Measurements from ENCODE around the gene ELFN2. TPM values are rescaled to one million over a fixed set of nuclear protein-coding genes. Genes with fewer than 3 reads are reported as not detected.

The ELFN2 gene
- total RNA-seq, 1 experiment from 2014 or later = 0.34 TPM

- peak; percentile 77 for DNase-seq (ENCODE audit: low read depth, low spot score)
- in situ Hi-C loops (cut with HindIII; ENCODE audit: low pct_unique_long_range_greater_than_20kb, low sequenced_read_pairs) = no loop called here
Observed at GRCh38 chr22:37457093-37457893, 30.0 kb upstream of the ELFN2 start.

- no peak for DNase-seq (ENCODE audit: low read depth, low spot score)
- in situ Hi-C loops (cut with HindIII; ENCODE audit: low pct_unique_long_range_greater_than_20kb, low sequenced_read_pairs) = no loop called here
Observed at GRCh38 chr22:37456346-37456745, 29.1 kb upstream of the ELFN2 start.

GRCh38 chr22:37455896-37456295 lies 28.6 kb upstream of the ELFN2 start:
- no peak for DNase-seq (ENCODE audit: low read depth, low spot score)
- in situ Hi-C loops (cut with HindIII; ENCODE audit: low pct_unique_long_range_greater_than_20kb, low sequenced_read_pairs) = no loop called here

GRCh38 chr22:37454857-37455686 lies 27.8 kb upstream of the ELFN2 start:
- in situ Hi-C loops (cut with HindIII; ENCODE audit: low pct_unique_long_range_greater_than_20kb, low sequenced_read_pairs) = no loop called here
- DNase-seq (ENCODE audit: low read depth, low spot score) = no peak

- in situ Hi-C loops (cut with HindIII; ENCODE audit: low pct_unique_long_range_greater_than_20kb, low sequenced_read_pairs) = no loop called here
- no peak for DNase-seq (ENCODE audit: low read depth, low spot score)
Observed at GRCh38 chr22:37453696-37454095, 26.4 kb upstream of the ELFN2 start.

GRCh38 chr22:37451218-37451617 lies 23.9 kb upstream of the ELFN2 start:
- in situ Hi-C loops (cut with HindIII; ENCODE audit: low pct_unique_long_range_greater_than_20kb, low sequenced_read_pairs) = no loop called here
- no peak for DNase-seq (ENCODE audit: low read depth, low spot score)

GRCh38 chr22:37449331-37450001 lies 22.2 kb upstream of the ELFN2 start:
- no peak for DNase-seq (ENCODE audit: low read depth, low spot score)
- in situ Hi-C loops (cut with HindIII; ENCODE audit: low pct_unique_long_range_greater_than_20kb, low sequenced_read_pairs) = no loop called here

- in situ Hi-C loops (cut with HindIII; ENCODE audit: low pct_unique_long_range_greater_than_20kb, low sequenced_read_pairs) = no loop called here
- DNase-seq (ENCODE audit: low read depth, low spot score) = no peak
Observed at GRCh38 chr22:37448516-37449127, 21.3 kb upstream of the ELFN2 start.

- no peak for DNase-seq (ENCODE audit: low read depth, low spot score)
- in situ Hi-C loops (cut with HindIII; ENCODE audit: low pct_unique_long_range_greater_than_20kb, low sequenced_read_pairs) = no loop called here
Observed at GRCh38 chr22:37445501-37445900, 18.2 kb upstream of the ELFN2 start.

GRCh38 chr22:37443977-37444376 lies 16.7 kb upstream of the ELFN2 start:
- in situ Hi-C loops (cut with HindIII; ENCODE audit: low pct_unique_long_range_greater_than_20kb, low sequenced_read_pairs) = no loop called here
- no peak for DNase-seq (ENCODE audit: low read depth, low spot score)

- in situ Hi-C loops (cut with HindIII; ENCODE audit: low pct_unique_long_range_greater_than_20kb, low sequenced_read_pairs) = no loop called here
- DNase-seq (ENCODE audit: low read depth, low spot score) = no peak
Observed at GRCh38 chr22:37443086-37443485, 15.8 kb upstream of the ELFN2 start.

GRCh38 chr22:37442537-37442936 lies 15.3 kb upstream of the ELFN2 start:
- in situ Hi-C loops (cut with HindIII; ENCODE audit: low pct_unique_long_range_greater_than_20kb, low sequenced_read_pairs) = no loop called here

GRCh38 chr22:37442135-37442534 lies 14.9 kb upstream of the ELFN2 start:
- no peak for DNase-seq (ENCODE audit: low read depth, low spot score)
- in situ Hi-C loops (cut with HindIII; ENCODE audit: low pct_unique_long_range_greater_than_20kb, low sequenced_read_pairs) = no loop called here

More at GRCh38 chr22:37442537-37442936, 15.3 kb upstream of the ELFN2 start:
- DNase-seq (ENCODE audit: low read depth, low spot score) = peak; percentile 74

- no peak for DNase-seq (ENCODE audit: low read depth, low spot score)
- in situ Hi-C loops (cut with HindIII; ENCODE audit: low pct_unique_long_range_greater_than_20kb, low sequenced_read_pairs) = no loop called here
Observed at GRCh38 chr22:37440875-37441274, 13.6 kb upstream of the ELFN2 start.

- in situ Hi-C loops (cut with HindIII; ENCODE audit: low pct_unique_long_range_greater_than_20kb, low sequenced_read_pairs) = no loop called here
Observed at GRCh38 chr22:37439347-37439746, 12.1 kb upstream of the ELFN2 start.

GRCh38 chr22:37435970-37436603 lies 8.8 kb upstream of the ELFN2 start:
- in situ Hi-C loops (cut with HindIII; ENCODE audit: low pct_unique_long_range_greater_than_20kb, low sequenced_read_pairs) = no loop called here
- no peak for DNase-seq (ENCODE audit: low read depth, low spot score)

More at GRCh38 chr22:37439347-37439746, 12.1 kb upstream of the ELFN2 start:
- no peak for DNase-seq (ENCODE audit: low read depth, low spot score)

GRCh38 chr22:37433786-37434185 lies 6.5 kb upstream of the ELFN2 start:
- in situ Hi-C loops (cut with HindIII; ENCODE audit: low pct_unique_long_range_greater_than_20kb, low sequenced_read_pairs) = no loop called here
- DNase-seq (ENCODE audit: low read depth, low spot score) = no peak

Measured in SK-MEL-5 (cell line).